K562 (cell line): Measurements from ENCODE around the gene BAHD1. TPM values are rescaled to one million over a fixed set of nuclear protein-coding genes. Genes with fewer than 3 reads are reported as not detected.

Source experiments
- ARID1B ChIP-seq: fragments of 450-650 bp; IDR thresholded peaks from 2 replicates; pipeline ENCODE4 v1.6.1; 2016; ENCODE audit warnings: antibody characterized with exemption, mild to moderate bottlenecking, inconsistent platforms
- ARID3A ChIP-seq: IDR thresholded peaks from 2 replicates; pipeline ENCODE4 v1.6.1; 2012; ENCODE audit warnings: low read depth, low read length, improper control_type of control experiment, borderline replicate concordance
- CREB1 ChIP-seq, 2 experiments: sonication (generic) in 1 of 2; formaldehyde crosslinking in 1 of 2; IDR thresholded peaks; 2 replicates each; pipeline versions ENCODE4 v1.6.1 to v1.8.0; 2012 to 2022; ENCODE audit warnings: inconsistent platforms in 1 of 2, mild to moderate bottlenecking in 1 of 2, missing genetic modification reagents in 1 of 2, moderate library complexity in 1 of 2
- EGR1 ChIP-seq: fragments of 450-650 bp; conservative IDR thresholded peaks from 2 replicates; pipeline ENCODE4 v1.6.1; 2017; ENCODE audit warnings: mild to moderate bottlenecking
- ELF2 ChIP-seq: fragments of 250-450 bp; sonication (Bioruptor Pico); IDR thresholded peaks from 2 replicates; pipeline ENCODE4 v1.5.0; 2021; ENCODE audit warnings: mild to moderate bottlenecking
- GABPB2 ChIP-seq: fragments of 250-450 bp; sonication (Bioruptor Pico); conservative IDR thresholded peaks from 2 replicates; pipeline ENCODE4 v1.5.1; 2021; ENCODE audit warnings: mild to moderate bottlenecking
- JUND ChIP-seq, 2 experiments: IDR thresholded peaks; 2 replicates in 1 of 2; 3 replicates in 1 of 2; pipeline ENCODE4 v1.6.1; 2011; ENCODE audit warnings: borderline replicate concordance in 2 of 2, low read depth in 2 of 2, low read length in 2 of 2, improper control_type of control experiment in 1 of 2, missing biosample characterization in 1 of 2, missing genetic modification characterization in 1 of 2, missing genetic modification reagents in 1 of 2
- MAFG ChIP-seq: fragments of 450-650 bp; conservative IDR thresholded peaks from 2 replicates; pipeline ENCODE4 v1.6.1; 2016; ENCODE audit warnings: missing genetic modification characterization, missing compliant biosample characterization
- MNT ChIP-seq, 2 experiments: fragments of 450-650 bp; conservative IDR thresholded peaks; 2 replicates each; pipeline ENCODE4 v1.6.1; 2017; ENCODE audit warnings: mild to moderate bottlenecking in 2 of 2, moderate library complexity in 2 of 2
- NR0B1 ChIP-seq: fragments of 450-650 bp; IDR thresholded peaks from one replicate; pipeline ENCODE4 v1.6.1; 2018; ENCODE audit warnings: mild to moderate bottlenecking, moderate library complexity; ENCODE audit not compliant: partially characterized antibody
- POLR2G ChIP-seq: fragments of 200-400 bp; formaldehyde crosslinking; IDR thresholded peaks from 2 replicates; pipeline ENCODE4 v1.6.1; 2017; ENCODE audit warnings: low read depth, mild to moderate bottlenecking, antibody characterized with exemption, low read length, moderate library complexity
- RNF2 ChIP-seq: sonication (generic); IDR thresholded peaks from 2 replicates; pipeline ENCODE4 v1.6.1; 2016
- SMAD2 ChIP-seq: fragments of 150-350 bp; IDR thresholded peaks from 2 replicates; pipeline ENCODE4 v1.6.1; 2014; ENCODE audit warnings: low read depth, mild to moderate bottlenecking, low read length
- SMARCA5 ChIP-seq: fragments of 450-650 bp; IDR thresholded peaks from 2 replicates; pipeline ENCODE4 v1.6.1; 2016
- ZBTB2 ChIP-seq: fragments of 450-650 bp; IDR thresholded peaks from 2 replicates; pipeline ENCODE4 v1.6.1; 2016; ENCODE audit warnings: antibody characterized with exemption
- ZFP1 ChIP-seq: fragments of 450-650 bp; formaldehyde crosslinking; IDR thresholded peaks from 2 replicates; pipeline ENCODE4 v1.4.0; 2020; ENCODE audit warnings: mild to moderate bottlenecking, mixed read lengths
- ZNF212 ChIP-seq: fragments of 450-650 bp; formaldehyde crosslinking; IDR thresholded peaks from 2 replicates; pipeline ENCODE4 v1.4.0; 2020; ENCODE audit warnings: mild to moderate bottlenecking
- ZNF253 ChIP-seq: fragments of 250-450 bp; sonication (Bioruptor Pico); conservative IDR thresholded peaks from 2 replicates; pipeline ENCODE4 v1.6.1; 2021; ENCODE audit warnings: mild to moderate bottlenecking
- ZNF395 ChIP-seq: fragments of 200-800 bp; sonication (Bioruptor generic); IDR thresholded peaks from 2 replicates; pipeline ENCODE4 v1.6.1; 2017; ENCODE audit warnings: missing genetic modification characterization, missing compliant biosample characterization
- polyA plus RNA-seq, 8 experiments: library from polyadenylated mRNA; depleted of rRNA in 4 of 8; stranded (reverse) in 5 of 8; unstranded in 3 of 8; fragments of >200 nt; fragmentation: Nextera tagmentation in 2 of 8; fragmentation: Illumina TruSeq in 1 of 8; extraction: Ambion mirVana in 2 of 8; extraction: Trizol in 1 of 8; gene quantifications; 2 replicates each; pipeline versions ENCODE4 v1.2.1 to v1.2.3, GENCODE V29; 2011 to 2014; ENCODE audit warnings: inconsistent platforms in 1 of 8, missing spikeins in 1 of 8
- total RNA-seq, 7 experiments: library from RNA; depleted of rRNA in 6 of 7; stranded (reverse); fragments of >200 nt in 6 of 7; fragmentation: Illumina TruSeq in 2 of 7; extraction: Trizol in 2 of 7; gene quantifications; 2 replicates each; pipeline versions ENCODE4 v1.2.1 to v1.2.3, GENCODE V29; 2011 to 2021; ENCODE audit warnings: low replicate concordance in 1 of 7

BAHD1 gene
- total and polyA plus RNA-seq, 9 of the 15 experiments (the other 6 are each of a cell fraction or from before 2014, with no cell fraction given) = 0.55 to 38.5 (median 11.5) TPM

GRCh38 chr15:40437752-40438687, 2.7 kb upstream of the BAHD1 start (continued):
- TF ChIP-seq POLR2G (peak; percentile 52; the same call in 1 of the 2 replicates), ZBTB2 (0 out of 2 replicates have a peak, but pooled peaks have one; percentile 28), ELF2 (CRISPR knock-in tag) (no peak), NR0B1 (no peak), MAFG (no peak), CREB1 (IDR thresholded peaks at IDR 0.05) (no peak), CREB1 (CRISPR knock-in tag; IDR thresholded peaks at IDR 0.05) (no peak), RNF2 (no peak), JUND (IDR thresholded peaks at IDR 0.05; ENCODE audit: borderline replicate concordance, low read depth, low read length) (no peak), JUND (tag; IDR thresholded peaks at IDR 0.05; ENCODE audit: borderline replicate concordance, low read depth, low read length) (no peak), EGR1 (no peak), ARID3A (no peak), ZNF395 (CRISPR knock-in tag) (no peak), SMAD2 (no peak), SMARCA5 (no peak), MNT (conservative IDR thresholded peaks at IDR 0.05) (peak in 1 of 2 experiments; percentile 56; a peak in 3 of 4 replicates), ZNF212 (CRISPR knock-in tag) (no peak), ARID1B (no peak), ZNF253 (CRISPR knock-in tag) (no peak), GABPB2 (CRISPR knock-in tag) (no peak), ZFP1 (CRISPR knock-in tag) (no peak)
